ENCODE data around the gene TRPC3. TPM values are rescaled to one million over a fixed set of nuclear protein-coding genes. Genes with fewer than 3 reads are reported as not detected.

Gene TRPC3
- total RNA-seq, 1 donor from 2014 or later, result 0.07 TPM

DNA sequence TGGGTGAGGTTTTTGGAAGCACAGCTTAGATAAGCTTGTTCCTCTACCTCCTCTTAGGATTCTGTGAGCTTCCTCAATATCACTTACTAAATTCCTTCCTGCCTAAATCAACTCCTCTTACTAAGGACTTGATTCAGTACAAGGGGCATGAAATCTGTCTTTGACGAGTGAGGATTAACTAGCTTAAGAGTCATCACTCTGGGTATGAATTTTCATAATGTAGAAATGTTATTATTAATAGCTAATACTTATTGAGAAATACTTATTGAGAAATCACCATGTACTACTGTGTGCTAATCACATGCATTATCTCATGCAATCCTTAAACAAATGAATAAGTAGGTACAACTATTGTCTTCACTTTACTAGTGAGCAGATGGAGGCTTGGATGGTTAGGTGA, 28.6 kb downstream of the TRPC3 start:
- H3K36me3 Mint-ChIP-seq (ENCODE audit: low read depth, unreplicated experiment), result no peaks in the 10 kb centered on the region
- no peaks in the 10 kb centered on the region for H3K36me3 ChIP-seq (ENCODE audit: insufficient read depth, low read length)
- no peaks in the 10 kb centered on the region for H4K20me1 ChIP-seq (ENCODE audit: insufficient read depth, low read length)
- no peak overlapping the region for H3K9ac ChIP-seq (ENCODE audit: low read length)
- H2AFZ ChIP-seq (ENCODE audit: low read depth, low read length), result no peak overlapping the region
- no peaks in the 10 kb centered on the region for H3K9me3 Mint-ChIP-seq (ENCODE audit: unreplicated experiment)
- no peaks in the 10 kb centered on the region for H3K4me1 ChIP-seq (ENCODE audit: insufficient read depth, low read length)
- no peaks in the 10 kb centered on the region for H3K79me2 ChIP-seq (ENCODE audit: insufficient read depth, low read length)
- H3K4me3 ChIP-seq (ENCODE audit: insufficient read depth, low read depth, low read length), result no peak overlapping the region
- no peaks in the 10 kb centered on the region for H3K27me3 ChIP-seq (ENCODE audit: insufficient read depth, low read length)
- H3K9me3 ChIP-seq (ENCODE audit: insufficient read depth, low read depth, low read length), result no peaks in the 10 kb centered on the region
- no peak overlapping the region for H3K4me3 Mint-ChIP-seq (ENCODE audit: unreplicated experiment)
- DNase-seq (ENCODE audit: low read depth) (no peak), FAIRE-seq (no peak)
- no peak overlapping the region for H3K27ac ChIP-seq (ENCODE audit: low read depth, low read length)
- no peaks in the 10 kb centered on the region for H3K4me1 Mint-ChIP-seq (ENCODE audit: low read depth, unreplicated experiment)
- peaks cover 2% of the 10 kb centered on the region for H3K27me3 Mint-ChIP-seq (ENCODE audit: low read depth, unreplicated experiment)
- no peak overlapping the region for H3K4me2 ChIP-seq (ENCODE audit: low read length)
- no peak for TF ChIP-seq EZH2 (IDR thresholded peaks at IDR 0.05; ENCODE audit: insufficient read depth, low read length)
- TF ChIP-seq, protein P1, sequence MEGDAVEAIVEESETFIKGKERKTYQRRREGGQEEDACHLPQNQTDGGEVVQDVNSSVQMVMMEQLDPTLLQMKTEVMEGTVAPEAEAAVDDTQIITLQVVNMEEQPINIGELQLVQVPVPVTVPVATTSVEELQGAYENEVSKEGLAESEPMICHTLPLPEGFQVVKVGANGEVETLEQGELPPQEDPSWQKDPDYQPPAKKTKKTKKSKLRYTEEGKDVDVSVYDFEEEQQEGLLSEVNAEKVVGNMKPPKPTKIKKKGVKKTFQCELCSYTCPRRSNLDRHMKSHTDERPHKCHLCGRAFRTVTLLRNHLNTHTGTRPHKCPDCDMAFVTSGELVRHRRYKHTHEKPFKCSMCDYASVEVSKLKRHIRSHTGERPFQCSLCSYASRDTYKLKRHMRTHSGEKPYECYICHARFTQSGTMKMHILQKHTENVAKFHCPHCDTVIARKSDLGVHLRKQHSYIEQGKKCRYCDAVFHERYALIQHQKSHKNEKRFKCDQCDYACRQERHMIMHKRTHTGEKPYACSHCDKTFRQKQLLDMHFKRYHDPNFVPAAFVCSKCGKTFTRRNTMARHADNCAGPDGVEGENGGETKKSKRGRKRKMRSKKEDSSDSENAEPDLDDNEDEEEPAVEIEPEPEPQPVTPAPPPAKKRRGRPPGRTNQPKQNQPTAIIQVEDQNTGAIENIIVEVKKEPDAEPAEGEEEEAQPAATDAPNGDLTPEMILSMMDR (IDR thresholded peaks at IDR 0.05; ENCODE audit: insufficient read depth, low read depth, low read length), result no peak
- H3K27ac Mint-ChIP-seq (ENCODE audit: unreplicated experiment), result no peak overlapping the region

DNA sequence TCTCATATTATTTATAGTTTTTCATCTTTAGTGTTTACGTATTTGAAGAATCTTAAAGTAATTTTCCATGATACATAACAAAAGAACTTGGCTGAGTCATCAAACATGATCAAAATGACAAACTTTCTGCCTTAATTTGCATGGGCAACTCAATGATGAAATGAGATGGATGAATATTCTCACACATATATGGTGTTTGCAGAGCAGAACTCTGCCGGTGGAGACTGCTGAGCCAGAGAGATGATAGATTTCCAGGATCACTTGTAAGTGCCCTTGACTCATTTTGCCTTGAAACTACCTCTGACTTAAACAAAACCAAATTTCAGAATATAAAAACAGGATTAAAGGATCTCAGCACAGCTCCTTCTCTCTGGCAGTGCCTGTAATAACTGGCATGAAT, 38.2 kb downstream of the TRPC3 start:
- no peaks in the 10 kb centered on the region for H3K36me3 ChIP-seq (ENCODE audit: insufficient read depth, low read length)
- Mint-ChIP-seq H3K27me3 (ENCODE audit: low read depth, unreplicated experiment) (no peaks in the 10 kb centered on the region), H3K4me3 (ENCODE audit: unreplicated experiment) (no peak overlapping the region), H3K36me3 (ENCODE audit: low read depth, unreplicated experiment) (no peaks in the 10 kb centered on the region), H3K4me1 (ENCODE audit: low read depth, unreplicated experiment) (no peaks in the 10 kb centered on the region), H3K9me3 (ENCODE audit: unreplicated experiment) (peaks cover 2% of the 10 kb centered on the region), H3K27ac (ENCODE audit: unreplicated experiment) (no peak overlapping the region)
- no peak overlapping the region for H3K27ac ChIP-seq (ENCODE audit: low read depth, low read length)
- no peaks in the 10 kb centered on the region for H3K27me3 ChIP-seq (ENCODE audit: insufficient read depth, low read length)
- FAIRE-seq, result no peak
- TF ChIP-seq EZH2 (IDR thresholded peaks at IDR 0.05; ENCODE audit: insufficient read depth, low read length), result no peak
- TF ChIP-seq, protein P1 (IDR thresholded peaks at IDR 0.05; ENCODE audit: insufficient read depth, low read depth, low read length), result no peak
- no peak overlapping the region for H2AFZ ChIP-seq (ENCODE audit: low read depth, low read length)
- no peak overlapping the region for H3K4me2 ChIP-seq (ENCODE audit: low read length)
- H3K9ac ChIP-seq (ENCODE audit: low read length), result no peak overlapping the region
- no peaks in the 10 kb centered on the region for H3K79me2 ChIP-seq (ENCODE audit: insufficient read depth, low read length)
- no peak for DNase-seq (ENCODE audit: low read depth)
- no peaks in the 10 kb centered on the region for H3K9me3 ChIP-seq (ENCODE audit: insufficient read depth, low read depth, low read length)
- no peaks in the 10 kb centered on the region for H3K4me1 ChIP-seq (ENCODE audit: insufficient read depth, low read length)
- H4K20me1 ChIP-seq (ENCODE audit: insufficient read depth, low read length), result no peaks in the 10 kb centered on the region
- no peak overlapping the region for H3K4me3 ChIP-seq (ENCODE audit: insufficient read depth, low read depth, low read length)

DNA sequence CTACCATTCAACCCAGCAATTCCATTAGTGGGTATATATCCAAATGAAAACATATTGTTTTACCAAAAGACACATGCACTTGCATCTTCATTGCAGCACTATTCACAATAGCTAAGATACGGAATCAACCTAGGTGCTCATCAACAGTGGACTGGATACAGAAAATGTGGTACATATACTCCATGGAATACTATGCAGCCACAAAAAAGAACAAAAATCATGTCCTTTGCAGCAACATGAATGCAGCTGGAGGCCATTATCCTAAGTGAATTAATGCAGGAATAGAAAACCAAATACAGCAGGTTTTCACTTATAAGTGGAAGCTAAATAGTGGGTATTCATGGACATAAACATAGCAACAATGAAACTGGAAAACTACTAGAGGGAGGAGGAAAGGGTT, 43.5 kb downstream of the TRPC3 start:
- Histone ChIP-seq H3K27me3 (ENCODE audit: insufficient read depth, low read length) (no peaks in the 10 kb centered on the region), H4K20me1 (ENCODE audit: insufficient read depth, low read length) (no peaks in the 10 kb centered on the region), H3K4me3 (ENCODE audit: insufficient read depth, low read depth, low read length) (no peak overlapping the region), H3K79me2 (ENCODE audit: insufficient read depth, low read length) (no peaks in the 10 kb centered on the region), H3K4me2 (ENCODE audit: low read length) (no peak overlapping the region), H3K36me3 (ENCODE audit: insufficient read depth, low read length) (no peaks in the 10 kb centered on the region), H3K4me1 (ENCODE audit: insufficient read depth, low read length) (no peaks in the 10 kb centered on the region), H3K27ac (ENCODE audit: low read depth, low read length) (no peak overlapping the region), H2AFZ (ENCODE audit: low read depth, low read length) (no peak overlapping the region), H3K9me3 (ENCODE audit: insufficient read depth, low read depth, low read length) (no peaks in the 10 kb centered on the region), H3K9ac (ENCODE audit: low read length) (no peak overlapping the region)
- H3K9me3 Mint-ChIP-seq (ENCODE audit: unreplicated experiment), result no peaks in the 10 kb centered on the region
- DNase-seq (ENCODE audit: low read depth) (no peak), FAIRE-seq (no peak)
- no peak overlapping the region for H3K4me3 Mint-ChIP-seq (ENCODE audit: unreplicated experiment)
- no peaks in the 10 kb centered on the region for H3K4me1 Mint-ChIP-seq (ENCODE audit: low read depth, unreplicated experiment)
- H3K36me3 Mint-ChIP-seq (ENCODE audit: low read depth, unreplicated experiment), result no peaks in the 10 kb centered on the region
- TF ChIP-seq, protein P1 (IDR thresholded peaks at IDR 0.05; ENCODE audit: insufficient read depth, low read depth, low read length), result no peak
- no peak for TF ChIP-seq EZH2 (IDR thresholded peaks at IDR 0.05; ENCODE audit: insufficient read depth, low read length)
- H3K27ac Mint-ChIP-seq (ENCODE audit: unreplicated experiment), result no peak overlapping the region
- H3K27me3 Mint-ChIP-seq (ENCODE audit: low read depth, unreplicated experiment), result no peaks in the 10 kb centered on the region
